Transverse colon (tissue), 4 donors: Measurements from ENCODE around the gene PSMD7.

Experiments used
- POLR2A ChIP-seq: fragments of 450-650 bp; IDR thresholded peaks from one replicate; pipeline ENCODE4 v1.6.1; 2016; ENCODE audit warnings: antibody characterized with exemption, mild to moderate bottlenecking, moderate library complexity
- POLR2AphosphoS5 ChIP-seq, 3 donors: sonication (generic); formaldehyde crosslinking; IDR thresholded peaks; one replicate each; pipeline ENCODE4 v1.6.1; 2016; ENCODE audit warnings: antibody characterized with exemption in 3 of 3
- TF ChIP-seq, protein P1 (sequence below), 5 experiments: fragments of 200-600 bp in 3 of 5; fragments of 450-650 bp in 2 of 5; sonication (generic) in 3 of 5; IDR thresholded peaks; 1 replicate in 2 of 5; 2 replicates in 3 of 5; pipeline ENCODE4 v1.5.1; 2016 to 2017; ENCODE audit warnings: antibody characterized with exemption in 5 of 5, inconsistent platforms in 3 of 5, mild to moderate bottlenecking in 2 of 5, moderate library complexity in 1 of 5

DNA sequence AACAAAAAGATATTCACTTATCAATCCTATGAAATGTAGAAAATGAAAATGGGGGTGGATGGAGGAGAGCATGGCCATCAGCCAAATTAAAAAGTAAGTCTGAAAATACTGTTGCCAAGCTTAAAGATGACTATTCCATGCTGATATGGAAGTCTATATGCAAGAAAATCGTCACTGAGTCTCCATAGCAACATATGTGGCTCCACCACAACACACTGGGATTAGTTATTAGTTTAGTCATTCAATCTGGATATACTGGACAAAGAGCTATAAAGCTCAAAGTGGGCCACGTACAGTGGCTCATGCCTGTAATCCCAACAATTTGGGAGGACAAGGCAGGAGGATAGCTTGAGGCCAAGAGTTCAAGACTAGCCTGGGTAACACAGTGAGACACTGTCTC is 24.7 kb upstream of the PSMD7 start:
- TF ChIP-seq, protein P1, sequence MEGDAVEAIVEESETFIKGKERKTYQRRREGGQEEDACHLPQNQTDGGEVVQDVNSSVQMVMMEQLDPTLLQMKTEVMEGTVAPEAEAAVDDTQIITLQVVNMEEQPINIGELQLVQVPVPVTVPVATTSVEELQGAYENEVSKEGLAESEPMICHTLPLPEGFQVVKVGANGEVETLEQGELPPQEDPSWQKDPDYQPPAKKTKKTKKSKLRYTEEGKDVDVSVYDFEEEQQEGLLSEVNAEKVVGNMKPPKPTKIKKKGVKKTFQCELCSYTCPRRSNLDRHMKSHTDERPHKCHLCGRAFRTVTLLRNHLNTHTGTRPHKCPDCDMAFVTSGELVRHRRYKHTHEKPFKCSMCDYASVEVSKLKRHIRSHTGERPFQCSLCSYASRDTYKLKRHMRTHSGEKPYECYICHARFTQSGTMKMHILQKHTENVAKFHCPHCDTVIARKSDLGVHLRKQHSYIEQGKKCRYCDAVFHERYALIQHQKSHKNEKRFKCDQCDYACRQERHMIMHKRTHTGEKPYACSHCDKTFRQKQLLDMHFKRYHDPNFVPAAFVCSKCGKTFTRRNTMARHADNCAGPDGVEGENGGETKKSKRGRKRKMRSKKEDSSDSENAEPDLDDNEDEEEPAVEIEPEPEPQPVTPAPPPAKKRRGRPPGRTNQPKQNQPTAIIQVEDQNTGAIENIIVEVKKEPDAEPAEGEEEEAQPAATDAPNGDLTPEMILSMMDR (IDR thresholded peaks at IDR 0.05): no peak
- TF ChIP-seq POLR2AphosphoS5 (IDR thresholded peaks at IDR 0.05) (no peak), POLR2A (no peak)
